ENCODE data around the gene C19orf25. TPM values are rescaled to one million over a fixed set of nuclear protein-coding genes. Genes with fewer than 3 reads are reported as not detected.

C19orf25 gene
- total and polyA plus RNA-seq, 9 of the 15 experiments (the other 6 are each of a cell fraction or from before 2014, with no cell fraction given): 0.79 to 96.0 (median 36.1) TPM

GRCh38 chr19:1512671-1513498, 33.9 kb upstream of the C19orf25 start, which contains the start of gene ADAMTSL5 (continued):
- TF ChIP-seq, protein P1, sequence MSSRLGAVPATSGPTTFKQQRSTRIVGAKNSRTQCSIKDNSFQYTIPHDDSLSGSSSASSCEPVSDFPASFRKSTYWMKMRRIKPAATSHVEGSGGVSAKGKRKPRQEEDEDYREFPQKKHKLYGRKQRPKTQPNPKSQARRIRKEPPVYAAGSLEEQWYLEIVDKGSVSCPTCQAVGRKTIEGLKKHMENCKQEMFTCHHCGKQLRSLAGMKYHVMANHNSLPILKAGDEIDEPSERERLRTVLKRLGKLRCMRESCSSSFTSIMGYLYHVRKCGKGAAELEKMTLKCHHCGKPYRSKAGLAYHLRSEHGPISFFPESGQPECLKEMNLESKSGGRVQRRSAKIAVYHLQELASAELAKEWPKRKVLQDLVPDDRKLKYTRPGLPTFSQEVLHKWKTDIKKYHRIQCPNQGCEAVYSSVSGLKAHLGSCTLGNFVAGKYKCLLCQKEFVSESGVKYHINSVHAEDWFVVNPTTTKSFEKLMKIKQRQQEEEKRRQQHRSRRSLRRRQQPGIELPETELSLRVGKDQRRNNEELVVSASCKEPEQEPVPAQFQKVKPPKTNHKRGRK (tag; IDR thresholded peaks at IDR 0.05): no peak
- peak; percentile 36; the same call in 1 of the 2 replicates for TF ChIP-seq PML (IDR thresholded peaks at IDR 0.05; ENCODE audit: low read length)
- no peak for TF ChIP-seq ZBTB1 (CRISPR knock-in tag; IDR thresholded peaks at IDR 0.05; ENCODE audit: borderline replicate concordance, low read depth)
- TF ChIP-seq ZNF24 (IDR thresholded peaks at IDR 0.05): peak; percentile 41; the same call in 1 of the 2 replicates
- TF ChIP-seq RBBP5 (IDR thresholded peaks at IDR 0.05; ENCODE audit: borderline replicate concordance, insufficient read depth, low read length, poor library complexity, severe bottlenecking): peak; percentile 45
- TF ChIP-seq EP300 (IDR thresholded peaks at IDR 0.05; ENCODE audit: low read length): 0 out of 2 replicates have a peak, but pooled peaks have one; percentile 22
- peak in 1 of 2 experiments; percentile 95; a peak in 2 of 4 replicates for TF ChIP-seq NONO (IDR thresholded peaks at IDR 0.05; ENCODE audit: low read depth in 2 of 2, low read length in 1 of 2)
- peak; percentile 63; the same call in 1 of the 2 replicates for TF ChIP-seq NBN (IDR thresholded peaks at IDR 0.05; ENCODE audit: low read depth)
- TF ChIP-seq, protein P2, sequence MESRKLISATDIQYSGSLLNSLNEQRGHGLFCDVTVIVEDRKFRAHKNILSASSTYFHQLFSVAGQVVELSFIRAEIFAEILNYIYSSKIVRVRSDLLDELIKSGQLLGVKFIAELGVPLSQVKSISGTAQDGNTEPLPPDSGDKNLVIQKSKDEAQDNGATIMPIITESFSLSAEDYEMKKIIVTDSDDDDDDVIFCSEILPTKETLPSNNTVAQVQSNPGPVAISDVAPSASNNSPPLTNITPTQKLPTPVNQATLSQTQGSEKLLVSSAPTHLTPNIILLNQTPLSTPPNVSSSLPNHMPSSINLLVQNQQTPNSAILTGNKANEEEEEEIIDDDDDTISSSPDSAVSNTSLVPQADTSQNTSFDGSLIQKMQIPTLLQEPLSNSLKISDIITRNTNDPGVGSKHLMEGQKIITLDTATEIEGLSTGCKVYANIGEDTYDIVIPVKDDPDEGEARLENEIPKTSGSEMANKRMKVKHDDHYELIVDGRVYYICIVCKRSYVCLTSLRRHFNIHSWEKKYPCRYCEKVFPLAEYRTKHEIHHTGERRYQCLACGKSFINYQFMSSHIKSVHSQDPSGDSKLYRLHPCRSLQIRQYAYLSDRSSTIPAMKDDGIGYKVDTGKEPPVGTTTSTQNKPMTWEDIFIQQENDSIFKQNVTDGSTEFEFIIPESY (CRISPR knock-in tag; IDR thresholded peaks at IDR 0.05): peak; percentile 73
- TF ChIP-seq RB1 (IDR thresholded peaks at IDR 0.05; ENCODE audit: low read depth): peak; percentile 92; the same call in 1 of the 2 replicates
- TF ChIP-seq ZSCAN32 (CRISPR knock-in tag; IDR thresholded peaks at IDR 0.05): 0 out of 2 replicates have a peak, but pooled peaks have one; percentile 16
- peak; percentile 33; the same call in 1 of the 2 replicates for TF ChIP-seq CC2D1A (IDR thresholded peaks at IDR 0.05)
- TF ChIP-seq ZNF41 (CRISPR knock-in tag; conservative IDR thresholded peaks at IDR 0.05): no peak
- TF ChIP-seq ETS1 (conservative IDR thresholded peaks at IDR 0.05; ENCODE audit: control insufficient read depth, low read depth, low read length): peak; percentile 58; the same call in 1 of the 2 replicates
- TF ChIP-seq CHD1 (IDR thresholded peaks at IDR 0.05; ENCODE audit: low read length): peak; percentile 57
- TF ChIP-seq POLR2G (IDR thresholded peaks at IDR 0.05; ENCODE audit: low read depth, low read length): peak; percentile 86
- 0 out of 2 replicates have a peak, but pooled peaks have one; percentile 68 for TF ChIP-seq ERF (CRISPR knock-in tag; IDR thresholded peaks at IDR 0.05)
- peak; percentile 100 for TF ChIP-seq BCOR (IDR thresholded peaks at IDR 0.05)
- TF ChIP-seq PHF8 (IDR thresholded peaks at IDR 0.05; ENCODE audit: borderline replicate concordance, low read length): peak; percentile 83; the same call in 1 of the 2 replicates
- no peak for TF ChIP-seq ZFP30 (CRISPR knock-in tag; IDR thresholded peaks at IDR 0.05; ENCODE audit: borderline replicate concordance)
- TF ChIP-seq KDM5B (IDR thresholded peaks at IDR 0.05; ENCODE audit: insufficient replicate concordance, low read depth, low read length): peak; percentile 83
- TF ChIP-seq TAL1 (IDR thresholded peaks at IDR 0.05): 0 out of 2 replicates have a peak, but pooled peaks have one; percentile 12
- TF ChIP-seq NFXL1 (CRISPR knock-in tag; IDR thresholded peaks at IDR 0.05): no peak
- no peak for TF ChIP-seq ILK (tag; IDR thresholded peaks at IDR 0.05; ENCODE audit: borderline replicate concordance, low read depth)

Data from K562 (cell line).